OCI-LY7 (cell line): ENCODE data around the gene CMIP. TPM values are rescaled to one million over a fixed set of nuclear protein-coding genes. Genes with fewer than 3 reads are reported as not detected.

Experiments
- BruUV-seq: library from RNA; stranded (reverse); fragments of 400-500 nt; replicated peaks from 2 replicates; lab custom pipeline; 2021; lab: Mats Ljungman, UMichigan
- CTCF ChIA-PET: fragments of 300-600 bp; sonication (Branson Sonifier 250); formaldehyde crosslinking; loops from one replicate; lab custom pipeline; 2022; ENCODE audit warnings: antibody characterized with exemption; ENCODE audit not compliant: unreplicated experiment; lab: Charles Lee
- POLR2A ChIA-PET: fragments of 300-600 bp; sonication (Branson Sonifier 250); formaldehyde crosslinking; loops from one replicate; lab custom pipeline; 2022; ENCODE audit warnings: antibody characterized with exemption; lab: Charles Lee
- DNase-seq: peaks from one replicate; pipeline ENCODE4 v3.0.0-alpha.2; 2015; ENCODE audit warnings: low spot score
- H2AFZ ChIP-seq: fragments of 200-600 bp; sonication (generic), shearing (Covaris generic); 2 replicates; pipeline ENCODE4 v1.6.1; 2014; ENCODE audit warnings: mild to moderate bottlenecking, antibody characterized with exemption, low read length, moderate library complexity
- H3K27ac ChIP-seq: fragments of 200-600 bp; sonication (generic); 2 replicates; pipeline ENCODE4 v1.5.1; 2014; ENCODE audit warnings: mixed run types, low read depth, mild to moderate bottlenecking, moderate library complexity, low read length, inconsistent platforms; ENCODE audit not compliant: poor library complexity, severe bottlenecking
- H3K36me3 ChIP-seq: fragments of 200-600 bp; sonication (generic); 2 replicates; pipeline ENCODE4 v1.6.1; 2014; ENCODE audit warnings: mild to moderate bottlenecking, antibody characterized with exemption, low read length, moderate library complexity, mixed read lengths; ENCODE audit not compliant: insufficient read depth
- H3K4me1 ChIP-seq: fragments of 200-600 bp; sonication (generic); 2 replicates; pipeline ENCODE4 v1.5.1; 2014; ENCODE audit warnings: mild to moderate bottlenecking, low read length; ENCODE audit not compliant: insufficient read depth, poor library complexity, severe bottlenecking
- H3K4me2 ChIP-seq: fragments of 200-600 bp; sonication (generic); 2 replicates; pipeline ENCODE4 v1.6.1; 2014; ENCODE audit warnings: mild to moderate bottlenecking, low read length
- H3K4me3 ChIP-seq: fragments of 200-600 bp; sonication (generic); 2 replicates; pipeline ENCODE4 v1.5.1; 2014; ENCODE audit warnings: mild to moderate bottlenecking, low read depth, low read length; ENCODE audit not compliant: poor library complexity, severe bottlenecking
- H3K79me2 ChIP-seq: fragments of 200-600 bp; sonication (generic); 2 replicates; pipeline ENCODE4 v1.6.1; 2016; ENCODE audit warnings: low read depth, mild to moderate bottlenecking, low read length, moderate library complexity, mixed read lengths; ENCODE audit not compliant: insufficient read depth
- H3K9me2 ChIP-seq: fragments of 200-600 bp; sonication (generic); 2 replicates; pipeline ENCODE4 v1.6.1; 2016; ENCODE audit warnings: mild to moderate bottlenecking, low read length, mixed read lengths; ENCODE audit not compliant: insufficient read depth
- H3K9me3 ChIP-seq: fragments of 200-600 bp; sonication (generic); 2 replicates; pipeline ENCODE4 v1.6.1; 2014; ENCODE audit warnings: mild to moderate bottlenecking, mixed run types, low read length, mixed read lengths
- H4K20me1 ChIP-seq: fragments of 200-600 bp; sonication (generic); 2 replicates; pipeline ENCODE4 v1.6.1; 2014; ENCODE audit warnings: mild to moderate bottlenecking, antibody characterized with exemption, low read length, moderate library complexity, mixed read lengths; ENCODE audit not compliant: insufficient read depth
- EZH2phosphoT487 ChIP-seq: fragments of 200-600 bp; sonication (generic); IDR thresholded peaks from 2 replicates; pipeline ENCODE4 v1.6.1; 2018; ENCODE audit warnings: low read depth, borderline replicate concordance, mild to moderate bottlenecking, mixed run types, antibody characterized with exemption, low read length, moderate library complexity, mixed read lengths
- intact Hi-C: fragments of 100-400 bp; cut with micrococcal nuclease; formaldehyde crosslinking; loops from one replicate; pipeline ENCODE4 v1.10.0; 2022; ENCODE audit not compliant: unreplicated experiment
- total RNA-seq, 2 experiments: library from RNA; depleted of rRNA in 1 of 2; stranded (reverse); fragments of >200 nt in 1 of 2; shearing (Covaris generic) in 1 of 2; gene quantifications; 2 replicates each; pipeline ENCODE4 v1.2.3, GENCODE V29; 2014 to 2022
- TF ChIP-seq, protein P1 (sequence below): fragments of 200-600 bp; sonication (generic); conservative IDR thresholded peaks from 2 replicates; pipeline ENCODE4 v1.5.1; 2014; ENCODE audit warnings: mild to moderate bottlenecking, antibody characterized with exemption, low read length, moderate library complexity, mixed read lengths

The CMIP gene
- total RNA-seq, 2 experiments from 2014 or later: 15.4 to 70.3 TPM

GRCh38 chr16:81569361-81570034, 124.9 kb downstream of the CMIP start:
- CTCF ChIA-PET: no interaction called here
- no peaks in the 10 kb centered on the region for H3K79me2 ChIP-seq
- no TSS peak for BruUV-seq
- H4K20me1 ChIP-seq: no peaks in the 10 kb centered on the region
- H3K9me3 ChIP-seq: no peaks in the 10 kb centered on the region
- H3K4me1 ChIP-seq: no peaks in the 10 kb centered on the region
- no peak overlapping the region for H2AFZ ChIP-seq
- TF ChIP-seq, protein P1, sequence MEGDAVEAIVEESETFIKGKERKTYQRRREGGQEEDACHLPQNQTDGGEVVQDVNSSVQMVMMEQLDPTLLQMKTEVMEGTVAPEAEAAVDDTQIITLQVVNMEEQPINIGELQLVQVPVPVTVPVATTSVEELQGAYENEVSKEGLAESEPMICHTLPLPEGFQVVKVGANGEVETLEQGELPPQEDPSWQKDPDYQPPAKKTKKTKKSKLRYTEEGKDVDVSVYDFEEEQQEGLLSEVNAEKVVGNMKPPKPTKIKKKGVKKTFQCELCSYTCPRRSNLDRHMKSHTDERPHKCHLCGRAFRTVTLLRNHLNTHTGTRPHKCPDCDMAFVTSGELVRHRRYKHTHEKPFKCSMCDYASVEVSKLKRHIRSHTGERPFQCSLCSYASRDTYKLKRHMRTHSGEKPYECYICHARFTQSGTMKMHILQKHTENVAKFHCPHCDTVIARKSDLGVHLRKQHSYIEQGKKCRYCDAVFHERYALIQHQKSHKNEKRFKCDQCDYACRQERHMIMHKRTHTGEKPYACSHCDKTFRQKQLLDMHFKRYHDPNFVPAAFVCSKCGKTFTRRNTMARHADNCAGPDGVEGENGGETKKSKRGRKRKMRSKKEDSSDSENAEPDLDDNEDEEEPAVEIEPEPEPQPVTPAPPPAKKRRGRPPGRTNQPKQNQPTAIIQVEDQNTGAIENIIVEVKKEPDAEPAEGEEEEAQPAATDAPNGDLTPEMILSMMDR: no peak
- TF ChIP-seq EZH2phosphoT487: no peak
- no peaks in the 10 kb centered on the region for H3K36me3 ChIP-seq
- no peak for DNase-seq
- no peak overlapping the region for H3K4me3 ChIP-seq
- intact Hi-C loops: no loop called here
- POLR2A ChIA-PET: no interaction called here
- H3K27ac ChIP-seq: no peak overlapping the region
- no peak overlapping the region for H3K4me2 ChIP-seq
- no peaks in the 10 kb centered on the region for H3K9me2 ChIP-seq

- H3K4me3 ChIP-seq: no peak overlapping the region
- H3K4me2 ChIP-seq: no peak overlapping the region
- no peaks in the 10 kb centered on the region for H3K36me3 ChIP-seq
- H2AFZ ChIP-seq: no peak overlapping the region
- H3K4me1 ChIP-seq: no peaks in the 10 kb centered on the region
- no peak overlapping the region for H3K27ac ChIP-seq
- CTCF ChIA-PET: no interaction called here
- intact Hi-C loops: no loop called here
- no peaks in the 10 kb centered on the region for H4K20me1 ChIP-seq
- no TSS peak for BruUV-seq
- DNase-seq: no peak
- no peaks in the 10 kb centered on the region for H3K79me2 ChIP-seq
- no peaks in the 10 kb centered on the region for H3K9me3 ChIP-seq
- H3K9me2 ChIP-seq: no peaks in the 10 kb centered on the region
- POLR2A ChIA-PET: interaction anchor here (0.9 kb wide), 1 partner anchor 11 kb away, joined by 3 read pairs; no protein-coding TSS in a partner anchor
- no peak for TF ChIP-seq EZH2phosphoT487
- TF ChIP-seq, protein P1: no peak
These were observed 125.7 kb downstream of the CMIP start for GRCh38 chr16:81570151-81570846.

DNA sequence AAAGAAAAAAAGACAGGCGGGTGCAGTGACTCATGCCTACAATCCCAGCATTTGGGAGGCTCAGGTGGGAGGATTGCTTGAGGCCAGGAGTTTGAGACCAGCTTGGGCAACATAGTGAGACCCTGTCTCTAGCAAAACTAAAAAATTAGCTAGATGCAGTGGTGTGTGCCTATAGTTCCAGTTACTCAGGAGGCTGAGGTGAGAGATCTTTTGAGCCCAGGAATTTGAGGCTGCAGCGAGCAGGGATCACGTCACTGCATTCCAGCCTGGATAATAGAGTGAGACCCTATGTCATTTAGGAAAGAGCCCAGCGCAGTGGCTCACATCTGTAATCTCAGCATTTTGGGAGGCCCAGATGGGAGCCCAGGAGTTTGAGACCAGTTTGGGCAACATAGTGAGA, 126.6 kb downstream of the CMIP start:
- no TSS peak for BruUV-seq
- no peaks in the 10 kb centered on the region for H3K9me3 ChIP-seq
- ChIA-PET POLR2A (interaction anchor here (0.9 kb wide), 1 partner anchor 10 kb away, joined by 3 read pairs; no protein-coding TSS in a partner anchor), CTCF (no interaction called here)
- H3K4me3 ChIP-seq: no peak overlapping the region
- H3K9me2 ChIP-seq: no peaks in the 10 kb centered on the region
- H4K20me1 ChIP-seq: no peaks in the 10 kb centered on the region
- no peak overlapping the region for H2AFZ ChIP-seq
- no peak overlapping the region for H3K4me2 ChIP-seq
- no peak for TF ChIP-seq EZH2phosphoT487
- TF ChIP-seq, protein P1: no peak
- intact Hi-C loops: no loop called here
- no peaks in the 10 kb centered on the region for H3K79me2 ChIP-seq
- no peak overlapping the region for H3K27ac ChIP-seq
- no peaks in the 10 kb centered on the region for H3K36me3 ChIP-seq
- H3K4me1 ChIP-seq: no peaks in the 10 kb centered on the region
- DNase-seq: no peak
